ENCODE results near the gene MAP6. TPM values are rescaled to one million over a fixed set of nuclear protein-coding genes. Genes with fewer than 3 reads are reported as not detected.

Gene MAP6
- total RNA-seq, 1 experiment from 2014 or later, result not detected

- no peaks in the 10 kb centered on the region for H3K79me2 ChIP-seq (ENCODE audit: low read depth)
- TF ChIP-seq CTCF (conservative IDR thresholded peaks at IDR 0.05) (no peak), EZH2 (IDR thresholded peaks at IDR 0.05; ENCODE audit: low read depth) (no peak)
- no peak overlapping the region for H2AFZ ChIP-seq
- no TSS peak for BruUV-seq (replicated peaks)
- no peaks in the 10 kb centered on the region for H3K9me3 ChIP-seq (ENCODE audit: insufficient read depth, low read depth)
- peaks cover 7% of the 10 kb centered on the region for H3F3A ChIP-seq (ENCODE audit: insufficient read depth, low read depth)
- DNase-seq, result no peak
- H3K4me1 ChIP-seq (replicated peaks; ENCODE audit: insufficient read depth), result peaks cover 14% of the 10 kb centered on the region
- CTCF ChIA-PET, result interaction anchor here (0.6 kb wide), 1 partner anchor 38 kb away, joined by 8 read pairs; no protein-coding TSS in a partner anchor
- no peaks in the 10 kb centered on the region for H3K27me3 ChIP-seq (ENCODE audit: insufficient read depth, low read depth)
- no peaks in the 10 kb centered on the region for H3K36me3 ChIP-seq (ENCODE audit: low read depth)
- no peak overlapping the region for H3K4me3 ChIP-seq
- H3K4me2 ChIP-seq, result no peak overlapping the region
- H3K27ac ChIP-seq, result no peak overlapping the region
- POLR2A ChIA-PET (ENCODE audit: unreplicated experiment), result no interaction called here
- no peaks in the 10 kb centered on the region for H3K9me2 ChIP-seq (ENCODE audit: insufficient read depth)
- intact Hi-C loops (cut with micrococcal nuclease; ENCODE audit: unreplicated experiment), result no loop called here
- H4K20me1 ChIP-seq (ENCODE audit: insufficient read depth), result no peaks in the 10 kb centered on the region
Measured at GRCh38 chr11:75579841-75580240, 89.0 kb downstream of the MAP6 start.

GRCh38 chr11:75578977-75579376 is 89.9 kb downstream of the MAP6 start:
- CTCF ChIA-PET, result no interaction called here
- BruUV-seq (replicated peaks), result no TSS peak

GRCh38 chr11:75577207-75577606 is 91.6 kb downstream of the MAP6 start:
- intact Hi-C loops (cut with micrococcal nuclease; ENCODE audit: unreplicated experiment), result no loop called here
- Histone ChIP-seq H2AFZ (no peak overlapping the region), H3K9me2 (ENCODE audit: insufficient read depth) (no peaks in the 10 kb centered on the region), H3K27ac (no peak overlapping the region), H4K20me1 (ENCODE audit: insufficient read depth) (no peaks in the 10 kb centered on the region), H3K36me3 (ENCODE audit: low read depth) (0 out of 2 replicates have a peak, but pooled peaks cover 3% of the 10 kb centered on the region), H3K9me3 (ENCODE audit: insufficient read depth, low read depth) (no peaks in the 10 kb centered on the region), H3K4me3 (no peak overlapping the region), H3K4me1 (replicated peaks; ENCODE audit: insufficient read depth) (peaks cover 7% of the 10 kb centered on the region), H3K4me2 (no peak overlapping the region), H3K79me2 (ENCODE audit: low read depth) (no peaks in the 10 kb centered on the region), H3F3A (ENCODE audit: insufficient read depth, low read depth) (peaks cover 27% of the 10 kb centered on the region), H3K27me3 (ENCODE audit: insufficient read depth, low read depth) (no peaks in the 10 kb centered on the region)
- BruUV-seq (replicated peaks), result no TSS peak
- no peak for TF ChIP-seq EZH2 (IDR thresholded peaks at IDR 0.05; ENCODE audit: low read depth)
- peak; percentile 60; the same call in 1 of the 2 replicates for TF ChIP-seq CTCF (conservative IDR thresholded peaks at IDR 0.05)
- DNase-seq, result peak in 1 of 2 experiments; percentile 29
- ChIA-PET CTCF (interaction anchor here (0.6 to 1.2 kb wide), 2 partner anchors 88 to 121 kb away, joined by 3 to 8 read pairs; no protein-coding TSS in a partner anchor), POLR2A (ENCODE audit: unreplicated experiment) (interaction anchor here (0.9 kb wide), 1 partner anchor 14 kb away, joined by 6 read pairs; no protein-coding TSS in a partner anchor)

More at GRCh38 chr11:75578977-75579376, 89.9 kb downstream of the MAP6 start:
- no peaks in the 10 kb centered on the region for H3K9me3 ChIP-seq (ENCODE audit: insufficient read depth, low read depth)
- H3K27ac ChIP-seq, result no peak overlapping the region
- no peaks in the 10 kb centered on the region for H3K9me2 ChIP-seq (ENCODE audit: insufficient read depth)
- H3K36me3 ChIP-seq (ENCODE audit: low read depth), result no peaks in the 10 kb centered on the region
- no peak overlapping the region for H3K4me3 ChIP-seq
- no peaks in the 10 kb centered on the region for H3K27me3 ChIP-seq (ENCODE audit: insufficient read depth, low read depth)
- TF ChIP-seq CTCF (conservative IDR thresholded peaks at IDR 0.05) (no peak), EZH2 (IDR thresholded peaks at IDR 0.05; ENCODE audit: low read depth) (no peak)
- no peaks in the 10 kb centered on the region for H3K79me2 ChIP-seq (ENCODE audit: low read depth)
- no peak overlapping the region for H2AFZ ChIP-seq
- no peak overlapping the region for H3K4me2 ChIP-seq
- peaks cover 14% of the 10 kb centered on the region for H3K4me1 ChIP-seq (replicated peaks; ENCODE audit: insufficient read depth)
- POLR2A ChIA-PET (ENCODE audit: unreplicated experiment), result no interaction called here
- H4K20me1 ChIP-seq (ENCODE audit: insufficient read depth), result no peaks in the 10 kb centered on the region
- intact Hi-C loops (cut with micrococcal nuclease; ENCODE audit: unreplicated experiment), result no loop called here
- no peak for DNase-seq
- peaks cover 9% of the 10 kb centered on the region for H3F3A ChIP-seq (ENCODE audit: insufficient read depth, low read depth)

Data from PC-9 (cell line).